CD4-positive, alpha-beta T cell (primary cell): ENCODE results near the gene SUPT3H. TPM values are rescaled to one million over a fixed set of nuclear protein-coding genes. Genes with fewer than 3 reads are reported as not detected.

ENCODE experiments used
- ATAC-seq: fragments of 200-7000 bp; cut with Tn5 transposase; one replicate; pipeline ENCODE4 v1.10.0; 2022; ENCODE audit warnings: mild to moderate bottlenecking; ENCODE audit not compliant: poor library complexity
- CTCF ChIA-PET: fragments of 350-600 bp; sonication (Branson Sonifier 250); formaldehyde crosslinking; loops from one replicate; lab custom pipeline; 2021; ENCODE audit warnings: antibody characterized with exemption, inconsistent platforms; lab: Charles Lee
- POLR2A ChIA-PET: fragments of 350-600 bp; sonication (Branson Sonifier 250); formaldehyde crosslinking; loops from one replicate; lab custom pipeline; 2021; ENCODE audit warnings: antibody characterized with exemption, inconsistent platforms; lab: Charles Lee
- DNase-seq, 14 experiments: peaks; one replicate each; pipeline ENCODE4 v3.0.0-alpha.2; 2013 to 2020; ENCODE audit warnings: mixed read lengths in 2 of 14
- H3K27ac ChIP-seq, 2 donors: one replicate each; pipeline versions ENCODE4 v1.5.1 to v1.7.0; 2013; ENCODE audit warnings: low read length in 2 of 2, low read depth in 1 of 2, mild to moderate bottlenecking in 1 of 2
- H3K27me3 ChIP-seq, 2 experiments: 1 replicate in 1 of 2; 2 replicates in 1 of 2; pipeline versions ENCODE4 v1.6.1 to v1.7.0; 2013; ENCODE audit warnings: low read length in 2 of 2, control low read depth in 1 of 2, mild to moderate bottlenecking in 1 of 2, moderate library complexity in 1 of 2; ENCODE audit not compliant: insufficient read depth in 2 of 2, control insufficient read depth in 1 of 2
- H3K36me3 ChIP-seq: one replicate; pipeline ENCODE4 v1.6.1; 2013; ENCODE audit warnings: low read length, control low read depth; ENCODE audit not compliant: insufficient read depth
- H3K4me1 ChIP-seq: one replicate; pipeline ENCODE4 v1.6.1; 2013; ENCODE audit warnings: low read length, control low read depth; ENCODE audit not compliant: insufficient read depth
- H3K4me3 ChIP-seq: one replicate; pipeline ENCODE4 v1.5.1; 2013; ENCODE audit warnings: mild to moderate bottlenecking, low read length, moderate library complexity
- H3K9me3 ChIP-seq, 2 experiments: 1 replicate in 1 of 2; 2 replicates in 1 of 2; pipeline versions ENCODE4 v1.6.1 to v1.7.0; 2013; ENCODE audit warnings: low read length in 2 of 2, mild to moderate bottlenecking in 2 of 2, control low read depth in 1 of 2, moderate library complexity in 1 of 2; ENCODE audit not compliant: control insufficient read depth in 1 of 2, insufficient read depth in 1 of 2
- H3K27ac Mint-ChIP-seq: one replicate; pipeline ENCODE4 v1.8.0; 2020; ENCODE audit warnings: mixed read lengths
- H3K27me3 Mint-ChIP-seq: one replicate; pipeline ENCODE4 v1.8.0; 2021; ENCODE audit warnings: mixed read lengths
- H3K36me3 Mint-ChIP-seq: one replicate; pipeline ENCODE4 v1.8.0; 2021; ENCODE audit warnings: low read depth, mixed read lengths
- H3K4me1 Mint-ChIP-seq: one replicate; pipeline ENCODE4 v1.8.0; 2021; ENCODE audit warnings: low read depth, mixed read lengths
- H3K4me3 Mint-ChIP-seq: one replicate; pipeline ENCODE4 v1.8.0; 2020; ENCODE audit warnings: mild to moderate bottlenecking, mixed read lengths
- H3K9me3 Mint-ChIP-seq: one replicate; pipeline ENCODE4 v1.8.0; 2020; ENCODE audit warnings: mixed read lengths
- CTCF ChIP-seq: fragments of 200-600 bp; IDR thresholded peaks from one replicate; pipeline ENCODE4 v1.8.0; 2022; ENCODE audit warnings: antibody characterized with exemption, mild to moderate bottlenecking
- intact Hi-C, 2 experiments: fragments of 100-400 bp; cut with DNase I in 1 of 2; cut with micrococcal nuclease in 1 of 2; formaldehyde crosslinking; loops; one replicate each; pipeline versions ENCODE4 v1.15.1 to v1.9.0; 2023 to 2025; cut with DNase I, micrococcal nuclease
- total RNA-seq, 174 experiments: library from RNA in 2 of 174; stranded (reverse) in 2 of 174; gene quantifications; one replicate each; pipeline ENCODE4 v1.2.3 and lab custom pipeline; 2021 to 2026

Gene SUPT3H
- total RNA-seq, 2 experiments from 2014 or later: 8.9 to 10.5 TPM

- no peak overlapping the region for H3K27ac Mint-ChIP-seq
These were observed 566.3 kb downstream of the SUPT3H start for GRCh38 chr6:44811456-44811855.

GRCh38 chr6:44809258-44809657 is 568.5 kb downstream of the SUPT3H start:
- no peaks in the 10 kb centered on the region for H3K36me3 ChIP-seq
- intact Hi-C loops: no loop called here
- no peak overlapping the region for H3K4me3 Mint-ChIP-seq
- CTCF ChIA-PET: no interaction called here
- H3K27me3 Mint-ChIP-seq: no peaks in the 10 kb centered on the region
- no peaks in the 10 kb centered on the region for H3K27me3 ChIP-seq
- no peak overlapping the region for H3K4me3 ChIP-seq
- H3K27ac Mint-ChIP-seq: no peak overlapping the region
- no peak overlapping the region for H3K27ac ChIP-seq
- POLR2A ChIA-PET: no interaction called here
- peaks cover 4% of the 10 kb centered on the region for H3K36me3 Mint-ChIP-seq
- no peak for TF ChIP-seq CTCF
- no peaks in the 10 kb centered on the region for H3K9me3 ChIP-seq
- H3K4me1 ChIP-seq: peaks cover 3% of the 10 kb centered on the region
- H3K4me1 Mint-ChIP-seq: peaks cover 35% of the 10 kb centered on the region
- no peaks in the 10 kb centered on the region for H3K9me3 Mint-ChIP-seq
- DNase-seq: no peak
- ATAC-seq: no peak

More at GRCh38 chr6:44811456-44811855, 566.3 kb downstream of the SUPT3H start:
- H3K4me1 Mint-ChIP-seq: peaks cover 35% of the 10 kb centered on the region
- Histone ChIP-seq H3K27me3 (no peaks in the 10 kb centered on the region), H3K9me3 (no peaks in the 10 kb centered on the region), H3K4me3 (no peak overlapping the region), H3K27ac (no peak overlapping the region), H3K4me1 (peaks cover 3% of the 10 kb centered on the region), H3K36me3 (no peaks in the 10 kb centered on the region)
- DNase-seq (no peak), ATAC-seq (no peak)
- H3K4me3 Mint-ChIP-seq: no peak overlapping the region
- no peaks in the 10 kb centered on the region for H3K9me3 Mint-ChIP-seq
- TF ChIP-seq CTCF: no peak
- peaks cover 4% of the 10 kb centered on the region for H3K36me3 Mint-ChIP-seq
- ChIA-PET POLR2A (no interaction called here), CTCF (no interaction called here)
- intact Hi-C loops: no loop called here
- H3K27me3 Mint-ChIP-seq: no peaks in the 10 kb centered on the region

- Mint-ChIP-seq H3K36me3 (peaks cover 4% of the 10 kb centered on the region), H3K27me3 (no peaks in the 10 kb centered on the region), H3K4me3 (no peak overlapping the region), H3K9me3 (no peaks in the 10 kb centered on the region), H3K4me1 (peaks cover 35% of the 10 kb centered on the region), H3K27ac (no peak overlapping the region)
- ATAC-seq (no peak), DNase-seq (no peak)
- intact Hi-C loops: no loop called here
- ChIA-PET CTCF (no interaction called here), POLR2A (interaction anchor here (0.5 kb wide), 1 partner anchor 147 kb away, joined by 3 read pairs; no protein-coding TSS in a partner anchor)
- H3K4me3 ChIP-seq: no peak overlapping the region
- H3K4me1 ChIP-seq: peaks cover 3% of the 10 kb centered on the region
- H3K27ac ChIP-seq: no peak overlapping the region
- no peaks in the 10 kb centered on the region for H3K9me3 ChIP-seq
- H3K36me3 ChIP-seq: no peaks in the 10 kb centered on the region
- no peak for TF ChIP-seq CTCF
- H3K27me3 ChIP-seq: no peaks in the 10 kb centered on the region
These were observed 569.6 kb downstream of the SUPT3H start for GRCh38 chr6:44808148-44808547.
